ENCODE results near the gene JAM2.

JAM2 gene

DNA sequence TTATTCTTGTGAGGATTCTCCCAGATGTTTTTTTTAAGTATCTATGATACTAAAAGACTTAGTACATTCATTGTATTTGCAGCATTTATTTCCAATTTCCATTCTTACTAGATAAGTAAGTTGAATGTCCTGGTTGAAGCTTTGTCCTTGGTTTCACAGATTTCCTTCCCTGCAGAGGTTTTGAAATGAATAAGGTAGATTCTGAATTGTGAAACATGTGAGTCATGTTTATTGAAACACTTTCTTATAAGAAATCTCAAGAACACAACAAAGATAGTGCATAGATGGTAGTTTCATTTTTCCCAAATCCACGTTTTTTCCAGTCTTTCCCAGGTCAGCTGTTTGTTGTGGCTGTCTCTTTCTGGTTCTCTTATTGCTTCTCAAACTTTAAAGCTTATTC lies 120.5 kb downstream of the JAM2 start:
- TF ChIP-seq, protein P1, sequence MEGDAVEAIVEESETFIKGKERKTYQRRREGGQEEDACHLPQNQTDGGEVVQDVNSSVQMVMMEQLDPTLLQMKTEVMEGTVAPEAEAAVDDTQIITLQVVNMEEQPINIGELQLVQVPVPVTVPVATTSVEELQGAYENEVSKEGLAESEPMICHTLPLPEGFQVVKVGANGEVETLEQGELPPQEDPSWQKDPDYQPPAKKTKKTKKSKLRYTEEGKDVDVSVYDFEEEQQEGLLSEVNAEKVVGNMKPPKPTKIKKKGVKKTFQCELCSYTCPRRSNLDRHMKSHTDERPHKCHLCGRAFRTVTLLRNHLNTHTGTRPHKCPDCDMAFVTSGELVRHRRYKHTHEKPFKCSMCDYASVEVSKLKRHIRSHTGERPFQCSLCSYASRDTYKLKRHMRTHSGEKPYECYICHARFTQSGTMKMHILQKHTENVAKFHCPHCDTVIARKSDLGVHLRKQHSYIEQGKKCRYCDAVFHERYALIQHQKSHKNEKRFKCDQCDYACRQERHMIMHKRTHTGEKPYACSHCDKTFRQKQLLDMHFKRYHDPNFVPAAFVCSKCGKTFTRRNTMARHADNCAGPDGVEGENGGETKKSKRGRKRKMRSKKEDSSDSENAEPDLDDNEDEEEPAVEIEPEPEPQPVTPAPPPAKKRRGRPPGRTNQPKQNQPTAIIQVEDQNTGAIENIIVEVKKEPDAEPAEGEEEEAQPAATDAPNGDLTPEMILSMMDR (IDR thresholded peaks at IDR 0.05; ENCODE audit: extremely low read depth, missing control alignments): no peak
- DNase-seq (ENCODE audit: low spot score): no peak

DNA sequence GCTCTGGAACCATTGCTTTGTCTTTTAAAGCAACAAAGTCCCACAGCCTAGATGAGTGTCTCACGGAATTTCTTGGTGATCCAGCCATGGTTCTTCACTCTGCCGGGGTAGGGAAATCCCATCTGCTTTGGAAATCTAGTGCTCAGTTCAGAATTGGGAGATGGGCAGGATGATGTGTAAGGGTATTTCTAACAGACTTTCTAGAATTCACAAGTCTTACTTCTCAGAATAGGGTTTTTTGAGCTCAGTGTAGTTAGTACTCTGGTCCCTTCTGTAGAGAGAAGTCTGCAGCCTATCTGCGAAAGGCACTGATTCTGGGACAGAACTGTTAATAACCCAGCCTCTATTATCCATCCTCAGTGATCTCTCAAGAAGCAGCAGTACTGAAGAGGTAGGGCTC lies 121.0 kb downstream of the JAM2 start:
- TF ChIP-seq, protein P1 (IDR thresholded peaks at IDR 0.05; ENCODE audit: extremely low read depth, missing control alignments): no peak

DNA sequence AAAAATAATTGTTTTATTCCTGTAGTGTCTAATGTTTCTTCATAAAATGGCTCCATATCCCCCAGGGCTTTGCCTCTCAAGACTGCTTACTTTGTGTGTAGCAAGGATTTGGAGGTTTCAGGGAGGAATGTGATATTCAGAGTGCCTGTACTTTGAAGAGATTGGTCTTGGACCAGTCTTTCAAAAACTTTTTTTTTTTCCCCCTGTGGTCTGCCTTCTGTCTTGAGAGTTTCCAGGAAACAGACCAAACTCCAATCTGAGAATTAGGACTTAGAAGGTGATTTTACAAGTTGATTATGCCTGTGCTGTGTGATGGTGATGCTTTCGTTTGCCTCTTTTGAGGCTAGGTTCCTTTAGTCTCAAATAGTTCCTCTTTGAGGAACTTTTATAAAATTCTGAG lies 121.6 kb downstream of the JAM2 start:
- TF ChIP-seq, protein P1 (IDR thresholded peaks at IDR 0.05; ENCODE audit: extremely low read depth, missing control alignments): no peak
- DNase-seq (ENCODE audit: low spot score): no peak

More for the DNA sequence above, 121.0 kb downstream of the JAM2 start:
- no peak for DNase-seq (ENCODE audit: low spot score)

DNA sequence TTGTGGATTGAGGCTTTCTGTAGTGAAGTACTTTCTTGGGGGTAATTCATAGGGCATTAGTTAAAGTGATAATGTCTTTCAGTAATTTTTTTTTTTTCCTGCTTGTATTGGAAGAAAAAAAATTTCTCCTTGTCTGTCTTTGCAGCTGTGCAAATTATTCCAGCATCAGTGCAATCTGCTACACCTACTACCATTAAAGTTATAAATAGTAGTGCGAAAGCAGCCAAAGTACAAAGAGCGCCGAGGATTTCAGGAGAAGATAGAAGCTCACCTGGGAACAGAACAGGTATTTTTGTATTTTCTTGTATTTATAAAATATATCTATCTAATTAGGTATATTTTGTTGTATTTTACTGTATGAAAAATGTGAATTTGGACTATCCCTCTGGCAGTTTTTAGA lies 125.0 kb downstream of the JAM2 start:
- no peak for DNase-seq (ENCODE audit: low spot score)
- TF ChIP-seq, protein P1 (IDR thresholded peaks at IDR 0.05; ENCODE audit: extremely low read depth, missing control alignments): no peak
